GM21528 (cell line): ENCODE measurements around the gene SNAPC4.
"Not testable (repeated sequence)": the region's sequence is repeated elsewhere in the genome, so short reads cannot be mapped to it uniquely, and the experiment has no call there.

Experiments used
- ATAC-seq: cut with Tn5 transposase; IDR thresholded peaks from one replicate; pipeline ENCODE4 v1.9.1; 2021; ENCODE audit warnings: mild to moderate bottlenecking, moderate library complexity; ENCODE audit not compliant: unreplicated experiment, low FRiP score

The SNAPC4 gene

GRCh38 chr9:136433043-136433715, 33.2 kb upstream of the SNAPC4 start:
- ATAC-seq: no peak

- no peak for ATAC-seq
Observed at GRCh38 chr9:136432591-136432990, 32.6 kb upstream of the SNAPC4 start.

- ATAC-seq: no peak
Observed at GRCh38 chr9:136431782-136432350, 31.9 kb upstream of the SNAPC4 start.

DNA sequence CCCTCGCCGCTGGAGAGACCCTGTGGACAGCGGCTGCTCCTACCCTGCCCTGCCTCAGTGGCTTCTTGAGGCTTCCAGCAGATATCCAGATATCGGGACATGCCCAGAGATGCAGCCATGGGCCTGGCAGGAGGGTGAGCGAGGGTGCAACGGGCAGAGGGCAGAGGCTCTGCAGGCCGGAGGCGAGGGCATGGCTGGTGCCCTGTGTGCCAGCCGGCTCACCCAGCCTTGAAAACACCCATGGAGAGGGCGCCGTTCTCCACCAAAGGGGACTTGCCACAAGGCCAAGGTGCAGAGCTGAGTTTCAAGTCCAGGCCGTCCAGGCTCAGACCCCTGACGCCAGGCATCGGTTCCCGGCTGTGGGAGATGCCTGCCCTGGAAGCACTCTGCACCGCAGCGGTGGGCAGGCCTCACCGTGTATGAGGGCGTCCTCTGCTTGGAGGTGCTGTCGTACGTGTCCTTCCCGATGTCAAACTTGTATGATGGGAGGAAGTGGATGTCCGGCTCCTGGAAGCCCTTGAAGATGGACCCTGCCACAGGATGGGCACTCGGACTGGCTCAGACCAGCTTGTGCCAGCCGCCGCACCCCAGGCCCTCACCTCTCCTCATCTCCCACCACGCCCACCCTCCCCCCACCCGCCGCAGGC, 30.7 kb upstream of the SNAPC4 start:
- no peak for ATAC-seq

DNA sequence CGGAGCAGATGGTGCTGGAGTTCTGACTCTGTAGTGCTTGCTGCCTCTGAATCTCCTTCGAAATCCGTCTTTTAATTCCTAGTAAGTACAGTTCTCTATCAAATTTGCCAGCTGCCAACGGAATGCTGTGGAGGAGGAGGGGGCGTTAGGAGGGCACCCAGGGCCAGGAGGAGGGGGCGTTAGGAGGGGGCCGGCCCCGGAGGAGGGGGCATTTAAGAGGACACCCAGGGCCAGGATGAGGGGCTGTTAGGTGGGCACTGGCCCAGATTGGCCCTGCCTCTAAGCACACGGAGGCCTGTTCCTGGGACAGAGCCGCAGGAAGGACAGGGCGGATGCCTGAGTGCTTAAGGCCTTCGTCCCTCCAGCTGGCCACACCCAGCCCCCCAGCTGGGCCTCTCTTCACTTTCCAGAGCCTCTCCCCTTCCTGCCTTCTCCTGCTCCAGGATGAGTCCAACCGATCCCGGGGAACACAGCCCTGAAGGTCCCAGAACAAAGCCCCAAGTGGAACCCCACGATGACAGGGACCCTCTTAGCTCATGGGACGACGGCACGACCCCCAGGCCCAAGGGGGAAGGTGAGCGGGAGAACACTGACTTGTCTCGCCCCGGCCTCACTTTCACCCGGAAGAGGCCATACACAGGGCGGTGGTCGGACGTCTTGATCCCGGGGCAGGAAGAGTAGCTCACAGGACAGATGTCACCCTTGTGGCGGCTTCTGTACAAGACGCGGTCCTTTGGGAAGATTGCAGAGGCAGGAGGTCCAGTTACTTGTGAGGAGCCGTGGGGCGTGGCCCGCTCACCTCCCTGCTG, 29.9 kb upstream of the SNAPC4 start:
- no peak for ATAC-seq

GRCh38 chr9:136429075-136429628, 29.2 kb upstream of the SNAPC4 start:
- no peak for ATAC-seq

DNA sequence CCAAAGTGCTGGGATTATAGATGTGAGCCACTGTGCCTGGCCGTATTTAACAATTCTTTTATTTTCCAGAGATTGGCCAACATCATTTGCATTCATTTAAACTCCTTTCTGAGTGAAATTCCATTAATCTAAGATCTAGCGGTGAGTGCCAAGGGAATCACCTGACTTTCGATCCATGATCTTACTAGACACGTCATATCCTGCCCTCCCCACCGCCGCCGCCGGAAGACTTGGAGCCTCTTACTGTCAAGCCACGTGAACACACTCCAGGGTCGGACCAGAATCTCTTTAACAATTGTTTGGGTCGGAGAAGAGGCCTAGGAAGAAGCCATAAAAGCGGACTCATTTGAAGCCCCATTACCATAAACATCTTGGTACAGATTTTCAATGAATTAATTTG, 26.8 kb upstream of the SNAPC4 start:
- ATAC-seq: no peak

DNA sequence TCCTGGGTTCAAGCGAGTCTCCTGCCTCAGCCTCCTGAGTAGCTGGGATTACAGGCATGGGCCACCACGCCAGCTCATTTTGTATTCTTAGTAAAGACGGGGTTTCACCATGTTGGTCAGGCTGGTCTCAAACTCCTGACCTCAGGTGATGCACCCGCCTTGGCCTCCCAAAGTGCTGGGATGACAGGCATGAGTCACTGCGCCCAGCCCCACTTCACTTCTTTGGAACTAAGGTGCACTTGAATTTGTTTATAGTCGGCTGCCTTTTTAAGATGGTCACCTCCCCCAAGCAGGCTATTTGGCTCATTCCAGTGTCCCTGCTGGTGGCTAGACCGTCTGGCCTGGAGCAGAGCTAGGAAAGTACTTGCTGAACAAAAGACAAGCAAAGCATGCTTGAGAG, 25.4 kb upstream of the SNAPC4 start:
- ATAC-seq: not testable (repeated sequence)

DNA sequence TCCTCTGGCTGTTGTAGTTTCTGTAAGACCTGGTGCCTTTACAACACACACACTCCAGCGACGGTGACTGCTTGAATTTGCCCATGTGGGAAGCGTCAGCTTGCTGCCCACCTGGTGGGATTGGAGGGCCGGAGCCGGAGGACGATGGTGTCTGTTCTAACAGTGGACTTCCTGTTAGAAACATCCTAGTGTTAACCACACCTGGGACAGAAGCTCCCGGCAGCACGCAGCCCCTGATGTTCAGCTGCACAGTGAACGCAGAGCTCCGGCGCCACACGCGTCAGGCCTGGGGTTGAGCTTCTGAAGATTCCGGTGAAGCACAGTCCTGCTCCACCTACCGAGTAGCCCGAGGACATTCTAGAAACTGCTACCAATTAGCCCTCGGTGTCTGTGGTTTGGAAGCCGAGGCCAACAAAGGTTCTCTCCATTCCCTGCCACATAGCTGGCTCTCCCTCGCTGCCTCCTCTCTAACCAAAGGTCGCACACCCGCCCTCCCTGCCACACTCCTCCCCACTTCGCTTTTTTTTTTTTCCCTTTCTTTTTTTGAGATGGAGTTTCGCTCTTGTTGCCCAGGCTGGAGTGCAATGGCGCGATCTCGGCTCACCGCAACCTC, 24.9 kb upstream of the SNAPC4 start:
- ATAC-seq: no peak

- ATAC-seq: no peak
Observed at GRCh38 chr9:136423432-136424146, 23.6 kb upstream of the SNAPC4 start.

DNA sequence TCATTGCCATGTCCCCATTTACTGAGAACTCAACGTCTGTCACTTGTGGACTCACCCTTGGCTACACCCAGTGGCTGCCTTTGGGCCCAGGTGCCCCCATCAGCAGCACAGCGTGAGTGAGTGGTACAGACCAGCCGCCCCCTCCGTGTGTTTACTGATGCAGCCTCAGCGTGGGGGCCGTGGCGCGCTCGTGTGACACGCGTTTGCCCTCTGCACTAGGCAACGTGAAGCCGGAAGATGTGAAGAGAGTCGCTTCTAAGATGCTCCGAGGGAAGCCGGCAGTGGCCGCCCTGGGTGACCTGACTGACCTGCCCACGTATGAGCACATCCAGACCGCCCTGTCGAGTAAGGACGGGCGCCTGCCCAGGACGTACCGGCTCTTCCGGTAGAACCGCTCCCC, 22.9 kb upstream of the SNAPC4 start:
- no peak for ATAC-seq

- ATAC-seq: no peak
Observed at GRCh38 chr9:136421791-136422190, 21.8 kb upstream of the SNAPC4 start.

GRCh38 chr9:136419092-136419420, 19.1 kb upstream of the SNAPC4 start:
- ATAC-seq: no peak

DNA sequence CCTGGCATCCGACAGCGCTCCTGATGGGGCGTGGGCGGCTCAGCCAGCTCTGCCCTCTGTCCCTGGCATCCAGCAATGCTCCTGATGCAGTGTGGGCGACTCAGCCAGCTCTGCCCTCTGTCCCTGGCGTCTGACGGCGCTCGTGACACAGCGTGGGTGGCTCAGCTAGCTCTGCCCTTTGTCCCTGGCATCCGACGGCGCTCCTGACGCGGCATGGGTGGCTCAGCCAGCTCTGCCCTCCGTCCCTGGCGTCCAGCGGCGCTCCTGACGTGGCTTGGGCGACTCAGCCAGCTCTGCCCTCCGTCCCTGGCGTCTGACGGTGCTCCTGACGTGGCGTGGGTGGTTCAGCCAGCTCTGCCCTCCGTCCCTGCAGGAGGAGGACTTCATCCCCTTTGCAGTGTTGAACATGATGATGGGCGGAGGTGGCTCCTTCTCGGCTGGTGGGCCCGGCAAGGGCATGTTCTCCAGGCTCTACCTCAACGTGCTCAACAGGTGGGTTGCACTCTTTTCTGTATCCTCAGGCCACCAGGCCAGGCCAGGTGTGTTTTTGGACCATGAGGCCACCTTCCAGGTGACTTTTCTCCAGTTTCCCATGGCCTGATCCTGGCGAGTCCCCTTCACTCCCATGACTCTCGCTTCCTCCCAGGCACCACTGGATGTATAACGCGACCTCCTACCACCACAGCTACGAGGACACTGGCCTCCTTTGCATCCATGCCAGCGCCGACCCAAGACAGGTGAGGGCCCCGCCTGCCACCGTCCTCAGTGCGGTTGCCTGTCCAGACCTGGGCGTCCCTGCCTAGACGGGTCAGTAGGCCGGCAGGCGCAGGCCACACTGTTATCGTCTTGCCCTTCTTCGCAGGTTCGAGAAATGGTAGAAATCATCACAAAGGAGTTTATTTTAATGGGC, 18.5 kb upstream of the SNAPC4 start:
- no peak for ATAC-seq

GRCh38 chr9:136416914-136417313, 16.9 kb upstream of the SNAPC4 start:
- no peak for ATAC-seq

DNA sequence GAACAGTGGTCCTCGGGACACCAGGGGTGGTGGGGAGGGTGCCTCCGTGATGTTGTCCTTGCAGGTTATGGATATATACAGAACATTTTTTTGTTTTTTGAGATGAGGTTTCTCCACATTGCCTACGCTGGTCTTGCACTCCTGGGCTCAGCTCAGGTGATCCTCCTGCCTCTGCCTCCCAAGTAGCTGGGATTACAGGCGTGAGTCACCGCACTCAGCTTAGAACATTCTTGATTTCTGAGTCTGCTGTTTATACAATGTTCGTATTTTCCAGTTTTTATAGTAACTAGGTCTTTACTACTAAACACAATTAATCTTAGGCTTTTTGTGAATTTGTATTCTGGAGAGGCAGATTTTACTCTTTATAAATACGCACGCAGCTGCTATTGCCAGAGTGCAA, 16.5 kb upstream of the SNAPC4 start:
- ATAC-seq: no peak

DNA sequence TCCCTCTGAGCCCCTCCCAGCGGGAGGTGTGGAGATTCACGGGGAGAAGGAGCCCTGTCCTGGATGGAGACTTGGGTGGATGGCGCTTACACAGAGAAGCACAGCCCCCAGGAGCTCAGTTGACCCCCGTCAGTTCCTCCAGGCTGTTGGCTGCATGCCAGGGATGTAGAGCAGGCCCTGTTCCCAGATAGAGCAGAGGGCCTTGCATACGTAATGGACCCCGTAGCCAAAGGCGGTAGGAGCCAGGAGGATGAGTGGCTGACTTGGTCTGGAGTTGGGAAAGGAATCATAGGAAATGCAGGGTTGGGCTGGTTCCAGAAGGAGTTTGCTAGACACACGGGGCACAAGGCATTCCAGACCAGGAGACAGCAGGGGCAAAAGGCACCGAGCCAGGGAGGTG, 13.0 kb upstream of the SNAPC4 start:
- ATAC-seq: no peak

DNA sequence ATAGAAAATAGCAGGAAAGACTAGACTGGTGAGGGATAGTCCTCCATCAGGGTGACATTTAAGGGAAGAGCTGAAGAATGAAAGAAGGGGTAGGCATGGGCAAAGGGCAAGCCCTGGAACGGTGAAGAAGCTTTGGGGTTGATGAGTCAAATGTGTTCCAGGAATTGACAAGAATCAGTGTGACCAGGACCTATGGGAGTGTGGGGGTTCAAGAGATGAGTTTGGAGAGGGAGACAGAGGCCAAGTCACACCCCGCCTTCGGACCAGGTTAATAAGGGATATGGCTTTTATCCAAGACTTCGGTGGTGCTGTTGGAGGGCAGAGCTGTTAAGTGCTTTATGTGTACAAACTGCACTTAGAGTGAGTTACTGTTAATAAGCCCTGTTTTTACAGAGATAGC, 11.4 kb upstream of the SNAPC4 start:
- ATAC-seq: no peak
